Liver (tissue), 9 donors: ENCODE measurements around the gene TNS3. TPM values are rescaled to one million over a fixed set of nuclear protein-coding genes. Genes with fewer than 3 reads are reported as not detected.
A peak's percentile ranks its signal among the peaks of the same experiment; 100 is the strongest.

Source experiments
- DNase-seq: peaks from one replicate; pipeline ENCODE4 v3.0.0-alpha.2; 2017; ENCODE audit warnings: low spot score
- H3K27ac ChIP-seq, 2 donors: one replicate each; pipeline ENCODE4 v1.7.0; 2013; ENCODE audit warnings: inconsistent platforms in 2 of 2, low read length in 2 of 2, control low read depth in 1 of 2, low read depth in 1 of 2, mild to moderate bottlenecking in 1 of 2
- H3K27me3 ChIP-seq, 4 donors: one replicate each; pipeline versions ENCODE4 v1.6.1 to v1.7.0; 2013; ENCODE audit warnings: low read length in 3 of 4, inconsistent platforms in 1 of 4, mild to moderate bottlenecking in 1 of 4, moderate library complexity in 1 of 4; ENCODE audit not compliant: control insufficient read depth in 4 of 4, insufficient read depth in 4 of 4
- H3K36me3 ChIP-seq, 4 donors: one replicate each; pipeline versions ENCODE4 v1.6.1 to v1.7.0; 2013; ENCODE audit warnings: low read length in 3 of 4, mild to moderate bottlenecking in 3 of 4, low read depth in 1 of 4, moderate library complexity in 1 of 4; ENCODE audit not compliant: control insufficient read depth in 4 of 4, insufficient read depth in 3 of 4
- H3K4me1 ChIP-seq, 4 donors: one replicate each; pipeline versions ENCODE4 v1.6.1 to v1.7.0; 2013; ENCODE audit warnings: low read length in 3 of 4, mild to moderate bottlenecking in 3 of 4, moderate library complexity in 1 of 4; ENCODE audit not compliant: control insufficient read depth in 4 of 4, insufficient read depth in 4 of 4
- H3K4me3 ChIP-seq, 3 donors: one replicate each; pipeline versions ENCODE4 v1.6.1 to v1.7.0; 2013; ENCODE audit warnings: low read length in 3 of 3, control low read depth in 1 of 3, low read depth in 1 of 3, mild to moderate bottlenecking in 1 of 3
- H3K9ac ChIP-seq, 2 donors: one replicate each; pipeline ENCODE4 v1.7.0; 2013; ENCODE audit warnings: low read length in 2 of 2, mild to moderate bottlenecking in 2 of 2, moderate library complexity in 2 of 2, control low read depth in 1 of 2, low read depth in 1 of 2
- H3K9me3 ChIP-seq, 4 donors: one replicate each; pipeline versions ENCODE4 v1.6.1 to v1.7.0; 2013; ENCODE audit warnings: low read length in 3 of 4; ENCODE audit not compliant: control insufficient read depth in 4 of 4
- ATF3 ChIP-seq: IDR thresholded peaks from 2 replicates; pipeline ENCODE4 v1.6.1; 2016; ENCODE audit warnings: antibody characterized with exemption
- EGR1 ChIP-seq, 2 donors: IDR thresholded peaks; 2 replicates each; pipeline ENCODE4 v1.6.1; 2016 to 2018; ENCODE audit warnings: antibody characterized with exemption in 2 of 2, low read depth in 2 of 2
- FOXA1 ChIP-seq: IDR thresholded peaks from 2 replicates; pipeline ENCODE4 v1.6.1; 2016; ENCODE audit warnings: antibody characterized with exemption
- FOXA2 ChIP-seq: IDR thresholded peaks from 2 replicates; pipeline ENCODE4 v1.6.1; 2016; ENCODE audit warnings: antibody characterized with exemption
- GABPA ChIP-seq, 2 donors: IDR thresholded peaks in 1 of 2; conservative IDR thresholded peaks in 1 of 2; 2 replicates each; pipeline ENCODE4 v1.6.1; 2016; ENCODE audit warnings: antibody characterized with exemption in 2 of 2, mild to moderate bottlenecking in 1 of 2, moderate library complexity in 1 of 2
- HNF4A ChIP-seq, 2 donors: conservative IDR thresholded peaks; 2 replicates each; pipeline ENCODE4 v1.6.1; 2016; ENCODE audit warnings: antibody characterized with exemption in 2 of 2, mild to moderate bottlenecking in 2 of 2
- HNF4G ChIP-seq: IDR thresholded peaks from 2 replicates; pipeline ENCODE4 v1.6.1; 2016; ENCODE audit warnings: antibody characterized with exemption
- JUND ChIP-seq, 2 donors: IDR thresholded peaks; 2 replicates each; pipeline ENCODE4 v1.6.1; 2016; ENCODE audit warnings: antibody characterized with exemption in 2 of 2
- NR2F2 ChIP-seq: IDR thresholded peaks from 2 replicates; pipeline ENCODE4 v1.6.1; 2016; ENCODE audit warnings: antibody characterized with exemption
- RAD21 ChIP-seq, 2 donors: IDR thresholded peaks; 2 replicates each; pipeline ENCODE4 v1.6.1; 2016; ENCODE audit warnings: antibody characterized with exemption in 2 of 2, mild to moderate bottlenecking in 2 of 2
- RXRA ChIP-seq, 2 donors: IDR thresholded peaks; 2 replicates each; pipeline ENCODE4 v1.6.1; 2017 to 2018; ENCODE audit warnings: antibody characterized with exemption in 2 of 2, mild to moderate bottlenecking in 1 of 2
- SP1 ChIP-seq: IDR thresholded peaks from 2 replicates; pipeline ENCODE4 v1.6.1; 2018; ENCODE audit warnings: antibody characterized with exemption, mild to moderate bottlenecking
- TAF1 ChIP-seq: conservative IDR thresholded peaks from 2 replicates; pipeline ENCODE4 v1.6.1; 2016; ENCODE audit warnings: antibody characterized with exemption, mild to moderate bottlenecking
- YY1 ChIP-seq: IDR thresholded peaks from 2 replicates; pipeline ENCODE4 v1.6.1; 2016; ENCODE audit warnings: antibody characterized with exemption, mild to moderate bottlenecking
- WGBS: extraction: QIAGEN DNeasy Blood & Tissue Kit; methylation state at CpG from one replicate; pipeline ENCODE4 v1.1.7; 2013; 5-methylcytosine and 5-hydroxymethylcytosine counted together
- polyA plus RNA-seq, 2 donors: library from polyadenylated mRNA; stranded (reverse) in 1 of 2; unstranded in 1 of 2; fragments of 200-250 nt in 1 of 2; fragments of >200 nt in 1 of 2; fragmentation: Nextera tagmentation in 1 of 2; extraction: Ambion mirVana in 1 of 2; gene quantifications; one replicate each; pipeline versions ENCODE4 v1.2.1 to v1.2.3, GENCODE V29; 2013 to 2015
- total RNA-seq, 2 donors: library from RNA; depleted of rRNA; stranded (reverse); fragments of >200 nt; gene quantifications; one replicate each; pipeline ENCODE4 v1.2.3, GENCODE V29; 2014
- TF ChIP-seq, protein P1 (sequence below): IDR thresholded peaks from 2 replicates; pipeline ENCODE4 v1.6.1; 2016; ENCODE audit warnings: antibody characterized with exemption
- TF ChIP-seq, protein P2 (sequence below): IDR thresholded peaks from 2 replicates; pipeline ENCODE4 v1.6.1; 2016; ENCODE audit warnings: antibody characterized with exemption
- TF ChIP-seq, protein P3 (sequence below): IDR thresholded peaks from 2 replicates; pipeline ENCODE4 v1.6.1; 2016; ENCODE audit warnings: antibody characterized with exemption, mild to moderate bottlenecking
- donor health status: healthy.
- donor health status: healthy.
- donor health status: healthy.
- donor health status: healthy.
- donor health status: healthy.

TNS3 gene
- total and polyA plus RNA-seq, 4 donors, result 16.8 to 100 (median 29.5) TPM

DNA sequence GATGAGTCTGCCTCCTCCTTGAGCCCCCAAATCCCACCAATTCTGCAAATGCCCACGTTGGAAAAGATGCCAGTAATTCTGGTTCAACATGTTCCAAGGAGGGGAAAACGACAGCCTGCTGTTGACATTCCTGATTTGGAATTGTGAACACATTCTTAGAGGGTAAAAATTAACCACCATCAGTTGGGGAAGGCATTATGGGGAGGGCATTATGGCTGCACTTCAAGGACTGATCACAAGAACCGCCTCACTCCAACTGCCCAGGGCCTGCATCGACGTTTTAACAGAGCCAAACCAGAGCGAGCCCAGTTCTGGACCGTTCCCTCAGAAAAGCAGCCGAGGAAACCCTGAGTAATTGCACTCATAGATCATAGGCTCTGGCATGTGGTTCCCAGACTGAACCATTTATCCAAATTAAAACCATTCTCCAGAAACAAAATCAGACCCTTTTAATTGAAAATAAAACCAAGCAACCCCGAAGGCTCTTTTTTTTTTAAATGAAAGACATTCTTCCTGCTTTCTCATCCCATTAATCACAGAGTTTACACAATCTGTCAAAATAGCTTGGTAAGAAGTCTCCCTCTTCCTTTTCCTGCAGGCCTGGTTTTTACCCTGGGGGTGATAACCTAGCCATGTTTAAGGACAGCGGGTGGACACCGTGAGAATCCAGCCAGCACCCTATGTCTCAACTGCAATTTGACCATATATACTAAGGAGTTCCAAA lies 8.0 kb downstream of the TNS3 start:
- H3K27ac ChIP-seq, result peak overlapping the region; percentile 81 to 86

GRCh38 chr7:47572939-47573757 lies 8.8 kb downstream of the TNS3 start:
- no peak for DNase-seq
- H3K9me3 ChIP-seq, result no peaks in the 10 kb centered on the region
- no peak overlapping the region for H3K4me3 ChIP-seq
- no peaks in the 10 kb centered on the region for H3K36me3 ChIP-seq
- no peaks in the 10 kb centered on the region for H3K27me3 ChIP-seq
- peaks cover 36 to 84% (median 74%) of the 10 kb centered on the region in 4 donors for H3K4me1 ChIP-seq
- H3K27ac ChIP-seq, result peak overlapping the region; percentile 81 to 86
- 59% methylated on average over 19 of the region's 19 CpGs for WGBS
- H3K9ac ChIP-seq, result no peak overlapping the region
- TF ChIP-seq FOXA2 (no peak), RAD21 (IDR thresholded peaks at IDR 0.05) (peak in 1 of 2 donors; percentile 8), GABPA (IDR thresholded peaks at IDR 0.05 in 1 of 2, conservative IDR thresholded peaks at IDR 0.05 in 1 of 2) (no peak), SP1 (peak; percentile 14), NR2F2 (no peak), FOXA1 (no peak), YY1 (no peak), HNF4G (no peak), TAF1 (no peak), EGR1 (IDR thresholded peaks at IDR 0.05; ENCODE audit: low read depth in 2 of 2) (no peak), RXRA (IDR thresholded peaks at IDR 0.05) (no peak), ATF3 (no peak)
- TF ChIP-seq, protein P1, sequence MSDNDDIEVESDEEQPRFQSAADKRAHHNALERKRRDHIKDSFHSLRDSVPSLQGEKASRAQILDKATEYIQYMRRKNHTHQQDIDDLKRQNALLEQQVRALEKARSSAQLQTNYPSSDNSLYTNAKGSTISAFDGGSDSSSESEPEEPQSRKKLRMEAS, result peak; percentile 30
- TF ChIP-seq, protein P2, sequence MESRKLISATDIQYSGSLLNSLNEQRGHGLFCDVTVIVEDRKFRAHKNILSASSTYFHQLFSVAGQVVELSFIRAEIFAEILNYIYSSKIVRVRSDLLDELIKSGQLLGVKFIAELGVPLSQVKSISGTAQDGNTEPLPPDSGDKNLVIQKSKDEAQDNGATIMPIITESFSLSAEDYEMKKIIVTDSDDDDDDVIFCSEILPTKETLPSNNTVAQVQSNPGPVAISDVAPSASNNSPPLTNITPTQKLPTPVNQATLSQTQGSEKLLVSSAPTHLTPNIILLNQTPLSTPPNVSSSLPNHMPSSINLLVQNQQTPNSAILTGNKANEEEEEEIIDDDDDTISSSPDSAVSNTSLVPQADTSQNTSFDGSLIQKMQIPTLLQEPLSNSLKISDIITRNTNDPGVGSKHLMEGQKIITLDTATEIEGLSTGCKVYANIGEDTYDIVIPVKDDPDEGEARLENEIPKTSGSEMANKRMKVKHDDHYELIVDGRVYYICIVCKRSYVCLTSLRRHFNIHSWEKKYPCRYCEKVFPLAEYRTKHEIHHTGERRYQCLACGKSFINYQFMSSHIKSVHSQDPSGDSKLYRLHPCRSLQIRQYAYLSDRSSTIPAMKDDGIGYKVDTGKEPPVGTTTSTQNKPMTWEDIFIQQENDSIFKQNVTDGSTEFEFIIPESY, result no peak
- TF ChIP-seq, protein P3, sequence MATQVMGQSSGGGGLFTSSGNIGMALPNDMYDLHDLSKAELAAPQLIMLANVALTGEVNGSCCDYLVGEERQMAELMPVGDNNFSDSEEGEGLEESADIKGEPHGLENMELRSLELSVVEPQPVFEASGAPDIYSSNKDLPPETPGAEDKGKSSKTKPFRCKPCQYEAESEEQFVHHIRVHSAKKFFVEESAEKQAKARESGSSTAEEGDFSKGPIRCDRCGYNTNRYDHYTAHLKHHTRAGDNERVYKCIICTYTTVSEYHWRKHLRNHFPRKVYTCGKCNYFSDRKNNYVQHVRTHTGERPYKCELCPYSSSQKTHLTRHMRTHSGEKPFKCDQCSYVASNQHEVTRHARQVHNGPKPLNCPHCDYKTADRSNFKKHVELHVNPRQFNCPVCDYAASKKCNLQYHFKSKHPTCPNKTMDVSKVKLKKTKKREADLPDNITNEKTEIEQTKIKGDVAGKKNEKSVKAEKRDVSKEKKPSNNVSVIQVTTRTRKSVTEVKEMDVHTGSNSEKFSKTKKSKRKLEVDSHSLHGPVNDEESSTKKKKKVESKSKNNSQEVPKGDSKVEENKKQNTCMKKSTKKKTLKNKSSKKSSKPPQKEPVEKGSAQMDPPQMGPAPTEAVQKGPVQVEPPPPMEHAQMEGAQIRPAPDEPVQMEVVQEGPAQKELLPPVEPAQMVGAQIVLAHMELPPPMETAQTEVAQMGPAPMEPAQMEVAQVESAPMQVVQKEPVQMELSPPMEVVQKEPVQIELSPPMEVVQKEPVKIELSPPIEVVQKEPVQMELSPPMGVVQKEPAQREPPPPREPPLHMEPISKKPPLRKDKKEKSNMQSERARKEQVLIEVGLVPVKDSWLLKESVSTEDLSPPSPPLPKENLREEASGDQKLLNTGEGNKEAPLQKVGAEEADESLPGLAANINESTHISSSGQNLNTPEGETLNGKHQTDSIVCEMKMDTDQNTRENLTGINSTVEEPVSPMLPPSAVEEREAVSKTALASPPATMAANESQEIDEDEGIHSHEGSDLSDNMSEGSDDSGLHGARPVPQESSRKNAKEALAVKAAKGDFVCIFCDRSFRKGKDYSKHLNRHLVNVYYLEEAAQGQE, result no peak

More for the DNA sequence above, 8.0 kb downstream of the TNS3 start:
- TF ChIP-seq ATF3, result no peak
- TF ChIP-seq, protein P2, result no peak
- peak in 1 of 2 donors; percentile 45 for TF ChIP-seq RAD21 (IDR thresholded peaks at IDR 0.05)
- no peak for TF ChIP-seq EGR1 (IDR thresholded peaks at IDR 0.05; ENCODE audit: low read depth in 2 of 2)
- peak; percentile 61 for TF ChIP-seq SP1
- peak; percentile 52 to 72 for TF ChIP-seq RXRA (IDR thresholded peaks at IDR 0.05)
- TF ChIP-seq NR2F2, result peak; percentile 61
- peak; percentile 72 for TF ChIP-seq FOXA2
- peak; percentile 73 for TF ChIP-seq YY1
- TF ChIP-seq FOXA1, result peak; percentile 51
- TF ChIP-seq, protein P1, result peak; percentile 42
- peak; percentile 45 to 67 for TF ChIP-seq HNF4A (conservative IDR thresholded peaks at IDR 0.05)
- peak in 1 of 2 donors; percentile 54 for TF ChIP-seq JUND (IDR thresholded peaks at IDR 0.05)
- 14% methylated on average over 11 of the region's 11 CpGs for WGBS
- Histone ChIP-seq H3K9ac (peak overlapping the region in 1 of 2 donors; percentile 33), H3K27me3 (no peaks in the 10 kb centered on the region), H3K9me3 (no peaks in the 10 kb centered on the region), H3K4me1 (peaks cover 35 to 81% (median 73%) of the 10 kb centered on the region in 4 donors), H3K4me3 (no peak overlapping the region), H3K36me3 (no peaks in the 10 kb centered on the region)
- no peak for DNase-seq
